ENCODE results near the gene ZNF212. TPM values are rescaled to one million over a fixed set of nuclear protein-coding genes. Genes with fewer than 3 reads are reported as not detected.

ZNF212 gene
- total and polyA plus RNA-seq, 2 donors (not counting 3 experiments of a cell fraction or from before 2014, with no cell fraction given) = 3.6 to 9.0 TPM

DNA sequence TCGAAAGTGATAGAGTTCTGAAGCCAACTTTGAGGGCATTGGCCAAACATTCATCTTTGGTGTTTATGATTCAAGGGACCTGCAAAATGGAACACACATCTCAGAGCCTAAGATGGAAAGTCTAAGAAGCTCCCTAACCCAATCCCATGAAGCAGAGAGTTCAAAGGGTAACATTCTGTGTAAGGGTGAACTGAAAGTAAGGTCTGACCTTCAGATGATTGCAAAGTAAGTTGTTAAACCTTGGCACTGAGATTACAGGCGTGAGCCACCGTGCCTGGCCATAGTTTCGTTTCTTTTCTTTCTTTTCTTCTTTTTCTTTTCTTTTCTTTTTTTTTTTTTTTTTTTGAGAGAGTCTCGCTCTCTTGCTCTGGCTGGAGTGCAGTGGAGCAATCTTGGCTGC is 2.2 kb downstream of the ZNF212 start:
- H2AFZ ChIP-seq (ENCODE audit: low read depth, low read length) = no peak overlapping the region
- no peak for TF ChIP-seq JUN (IDR thresholded peaks at IDR 0.05; ENCODE audit: borderline replicate concordance, insufficient read depth, insufficient read length, low read depth)
- TF ChIP-seq, protein P1, sequence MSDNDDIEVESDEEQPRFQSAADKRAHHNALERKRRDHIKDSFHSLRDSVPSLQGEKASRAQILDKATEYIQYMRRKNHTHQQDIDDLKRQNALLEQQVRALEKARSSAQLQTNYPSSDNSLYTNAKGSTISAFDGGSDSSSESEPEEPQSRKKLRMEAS (IDR thresholded peaks at IDR 0.05; ENCODE audit: insufficient read depth, insufficient read length) = no peak
- TF ChIP-seq MYC (IDR thresholded peaks at IDR 0.05; ENCODE audit: low read depth, low read length) = no peak
- TF ChIP-seq EZH2 (IDR thresholded peaks at IDR 0.05; ENCODE audit: borderline replicate concordance, low read depth, low read length, severe bottlenecking) = no peak
- TF ChIP-seq GATA2 (IDR thresholded peaks at IDR 0.05; ENCODE audit: insufficient read depth, insufficient read length, low read depth, low read length) = no peak
- no peak for TF ChIP-seq POLR2AphosphoS5 (IDR thresholded peaks at IDR 0.05; ENCODE audit: insufficient read depth, low read depth, low read length)
- TF ChIP-seq FOS (IDR thresholded peaks at IDR 0.05; ENCODE audit: borderline replicate concordance, insufficient read depth, low read length) = no peak
- TF ChIP-seq, protein P2, sequence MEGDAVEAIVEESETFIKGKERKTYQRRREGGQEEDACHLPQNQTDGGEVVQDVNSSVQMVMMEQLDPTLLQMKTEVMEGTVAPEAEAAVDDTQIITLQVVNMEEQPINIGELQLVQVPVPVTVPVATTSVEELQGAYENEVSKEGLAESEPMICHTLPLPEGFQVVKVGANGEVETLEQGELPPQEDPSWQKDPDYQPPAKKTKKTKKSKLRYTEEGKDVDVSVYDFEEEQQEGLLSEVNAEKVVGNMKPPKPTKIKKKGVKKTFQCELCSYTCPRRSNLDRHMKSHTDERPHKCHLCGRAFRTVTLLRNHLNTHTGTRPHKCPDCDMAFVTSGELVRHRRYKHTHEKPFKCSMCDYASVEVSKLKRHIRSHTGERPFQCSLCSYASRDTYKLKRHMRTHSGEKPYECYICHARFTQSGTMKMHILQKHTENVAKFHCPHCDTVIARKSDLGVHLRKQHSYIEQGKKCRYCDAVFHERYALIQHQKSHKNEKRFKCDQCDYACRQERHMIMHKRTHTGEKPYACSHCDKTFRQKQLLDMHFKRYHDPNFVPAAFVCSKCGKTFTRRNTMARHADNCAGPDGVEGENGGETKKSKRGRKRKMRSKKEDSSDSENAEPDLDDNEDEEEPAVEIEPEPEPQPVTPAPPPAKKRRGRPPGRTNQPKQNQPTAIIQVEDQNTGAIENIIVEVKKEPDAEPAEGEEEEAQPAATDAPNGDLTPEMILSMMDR (IDR thresholded peaks at IDR 0.05; ENCODE audit: extremely low read depth in 1 of 2, insufficient read depth in 1 of 2, low read depth in 1 of 2, low read length in 2 of 2) = no peak
- no peak for TF ChIP-seq POLR2A (IDR thresholded peaks at IDR 0.05; ENCODE audit: low read depth, low read length)
- H4K20me1 ChIP-seq (replicated peaks; ENCODE audit: control insufficient read depth, extremely low read depth, insufficient read depth, low read length) = no peaks in the 10 kb centered on the region
- no peak overlapping the region for H3K9ac ChIP-seq (replicated peaks; ENCODE audit: extremely low read depth, insufficient read depth, low read length)
- H3K36me3 ChIP-seq (ENCODE audit: control insufficient read depth in 2 of 2, extremely low read depth in 1 of 2, insufficient read depth in 2 of 2, low read length in 2 of 2) = no peaks in the 10 kb centered on the region
- intact Hi-C loops (cut with micrococcal nuclease) (no loop called here), dilution Hi-C loops (cut with MboI; ENCODE audit: extremely low pct_ligation_motif_present, low sequenced_read_pairs) (no loop called here)
- no TSS peak for BruUV-seq (replicated peaks)
- H3K27me3 ChIP-seq (ENCODE audit: control insufficient read depth in 2 of 2, insufficient read depth in 2 of 2, low read length in 2 of 2) = no peaks in the 10 kb centered on the region
- H3K9me1 ChIP-seq (replicated peaks; ENCODE audit: control insufficient read depth, extremely low read depth, insufficient read depth, low read length) = peaks cover 3% of the 10 kb centered on the region
- no peak overlapping the region for H3K4me2 ChIP-seq (ENCODE audit: insufficient read depth, low read length)
- ChIA-PET CTCF (interaction anchor here (1.7 kb wide), 1 partner anchor 20 kb away, joined by 5 read pairs; no protein-coding TSS in a partner anchor), POLR2A (no interaction called here)
- peaks cover 9% of the 10 kb centered on the region for H3K4me1 ChIP-seq (ENCODE audit: control insufficient read depth, extremely low read depth, insufficient read depth, low read length)
- no peaks in the 10 kb centered on the region for H3K9me3 ChIP-seq (replicated peaks; ENCODE audit: control insufficient read depth, insufficient read depth, low read length)
- H3K27ac ChIP-seq (ENCODE audit: insufficient read depth, low read depth, low read length) = no peak overlapping the region
- DNase-seq (ENCODE audit: low read depth, low spot score) (no peak), FAIRE-seq (no peak)
- H3K4me3 ChIP-seq (replicated peaks in 1 of 3; ENCODE audit: insufficient read depth in 1 of 3, low read depth in 1 of 3, low read length in 3 of 3) = no peak overlapping the region
- H3K79me2 ChIP-seq (ENCODE audit: control insufficient read depth, insufficient read depth, low read length) = peaks cover 25% of the 10 kb centered on the region
